ENCODE data around the gene PSMD13.
"Not testable (repeated sequence)": the region's sequence is repeated elsewhere in the genome, so short reads cannot be mapped to it uniquely, and the experiment has no call there.

- not testable (repeated sequence) for TF ChIP-seq EZH2 (IDR thresholded peaks at IDR 0.05; ENCODE audit: borderline replicate concordance, low read length)
- TF ChIP-seq, protein P1, sequence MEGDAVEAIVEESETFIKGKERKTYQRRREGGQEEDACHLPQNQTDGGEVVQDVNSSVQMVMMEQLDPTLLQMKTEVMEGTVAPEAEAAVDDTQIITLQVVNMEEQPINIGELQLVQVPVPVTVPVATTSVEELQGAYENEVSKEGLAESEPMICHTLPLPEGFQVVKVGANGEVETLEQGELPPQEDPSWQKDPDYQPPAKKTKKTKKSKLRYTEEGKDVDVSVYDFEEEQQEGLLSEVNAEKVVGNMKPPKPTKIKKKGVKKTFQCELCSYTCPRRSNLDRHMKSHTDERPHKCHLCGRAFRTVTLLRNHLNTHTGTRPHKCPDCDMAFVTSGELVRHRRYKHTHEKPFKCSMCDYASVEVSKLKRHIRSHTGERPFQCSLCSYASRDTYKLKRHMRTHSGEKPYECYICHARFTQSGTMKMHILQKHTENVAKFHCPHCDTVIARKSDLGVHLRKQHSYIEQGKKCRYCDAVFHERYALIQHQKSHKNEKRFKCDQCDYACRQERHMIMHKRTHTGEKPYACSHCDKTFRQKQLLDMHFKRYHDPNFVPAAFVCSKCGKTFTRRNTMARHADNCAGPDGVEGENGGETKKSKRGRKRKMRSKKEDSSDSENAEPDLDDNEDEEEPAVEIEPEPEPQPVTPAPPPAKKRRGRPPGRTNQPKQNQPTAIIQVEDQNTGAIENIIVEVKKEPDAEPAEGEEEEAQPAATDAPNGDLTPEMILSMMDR (conservative IDR thresholded peaks at IDR 0.05 in 1 of 2, IDR thresholded peaks at IDR 0.05 in 1 of 2; ENCODE audit: extremely low read depth in 1 of 2, insufficient read depth in 1 of 2, low read depth in 1 of 2, low read length in 2 of 2): not testable (repeated sequence)
These were observed 46.2 kb upstream of the PSMD13 start for GRCh38 chr11:190546-190945.
